ENCODE measurements around the gene EVC2. TPM values are rescaled to one million over a fixed set of nuclear protein-coding genes. Genes with fewer than 3 reads are reported as not detected.

The EVC2 gene
- total and polyA plus RNA-seq, 2 of the 4 experiments (the other 2 are of a cell fraction): 2.7 to 5.9 TPM

- Histone ChIP-seq H3K4me1 (ENCODE audit: control insufficient read depth, insufficient read depth, low read length) (peaks cover 57% of the 10 kb centered on the region), H3K79me1 (ENCODE audit: low read depth in 1 of 2, low read length in 2 of 2) (peaks cover 15 to 70% of the 10 kb centered on the region in 2 experiments), H3K27ac (ENCODE audit: insufficient read depth, low read length) (peak overlapping the region; percentile 70), H3K36me3 (ENCODE audit: control insufficient read depth, insufficient read depth, low read length) (peaks cover 51% of the 10 kb centered on the region), H3K4me3 (ENCODE audit: insufficient read depth, low read depth, low read length) (no peak overlapping the region), H2AK9ac (replicated peaks; ENCODE audit: low read depth, low read length, poor library complexity) (peak overlapping the region; percentile 57), H2BK20ac (ENCODE audit: low read depth, low read length) (peak overlapping the region; percentile 67; the same call in 1 of the 2 replicates), H3K9ac (ENCODE audit: low read depth, low read length) (no peak overlapping the region), H3K18ac (ENCODE audit: low read depth, low read length) (peak overlapping the region; percentile 89), H3K27me3 (ENCODE audit: control insufficient read depth, insufficient read depth, low read length) (no peaks in the 10 kb centered on the region), H3K14ac (replicated peaks; ENCODE audit: low read depth, low read length) (peak overlapping the region; percentile 17), H2BK15ac (ENCODE audit: low read depth, low read length) (peak overlapping the region; percentile 57; the same call in 2 of the 3 replicates), H3K23ac (ENCODE audit: low read depth, low read length) (peak overlapping the region; percentile 26), H4K20me1 (ENCODE audit: insufficient read depth, low read length) (peaks cover 12% of the 10 kb centered on the region), H4K91ac (ENCODE audit: insufficient read depth, low read depth, low read length) (peak overlapping the region; percentile 72), H3K56ac (ENCODE audit: extremely low read depth, insufficient read depth, low read length) (no peak overlapping the region), H3K4me2 (ENCODE audit: low read depth, low read length) (no peak overlapping the region; the same call in 1 of the 2 replicates), H2BK5ac (ENCODE audit: low read depth, low read length, poor library complexity, severe bottlenecking) (peak overlapping the region; percentile 80), H4K8ac (ENCODE audit: low read depth in 2 of 2, low read length in 2 of 2) (peak overlapping the region; percentile 68 to 70; a peak in 3 of 4 replicates), H4K5ac (ENCODE audit: low read depth, low read length) (peak overlapping the region; percentile 78), H3K4ac (ENCODE audit: low read depth, low read length) (peak overlapping the region; percentile 97), H2BK120ac (ENCODE audit: low read depth, low read length) (peak overlapping the region; percentile 95), H2AK5ac (ENCODE audit: low read depth, low read length) (peak overlapping the region; percentile 86), H3K9me3 (ENCODE audit: control insufficient read depth, insufficient read depth, low read length) (no peaks in the 10 kb centered on the region), H3K9me1 (ENCODE audit: insufficient read depth, low read length) (peaks cover 53% of the 10 kb centered on the region), H2AFZ (replicated peaks; ENCODE audit: low read length, poor library complexity) (no peak overlapping the region)
- DNase-seq (peak; percentile 81), ATAC-seq (ENCODE audit: low read depth) (peak; percentile 12; the same call in 1 of the 2 replicates)
- intact Hi-C loops (cut with micrococcal nuclease) (no loop called here), in situ Hi-C loops (cut with MboI; ENCODE audit: low sequenced_read_pairs) (no loop called here), dilution Hi-C loops (cut with HindIII; ENCODE audit: low sequenced_read_pairs, unreplicated experiment) (no loop called here)
- ChIA-PET POLR2A (ENCODE audit: unreplicated experiment) (no interaction called here), CTCF (no interaction called here)
- 57% methylated on average over 3 of the region's 17 CpGs; no CpG with 5 or more reads in 1 of the 2 experiments for WGBS, 2 experiments (ENCODE audit: extremely low coverage in 2 of 2, insufficient read length in 1 of 2)
- BruUV-seq (replicated peaks): no TSS peak
- TF ChIP-seq RAD21 (IDR thresholded peaks at IDR 0.05; ENCODE audit: low read length): no peak
- TF ChIP-seq, protein P1, sequence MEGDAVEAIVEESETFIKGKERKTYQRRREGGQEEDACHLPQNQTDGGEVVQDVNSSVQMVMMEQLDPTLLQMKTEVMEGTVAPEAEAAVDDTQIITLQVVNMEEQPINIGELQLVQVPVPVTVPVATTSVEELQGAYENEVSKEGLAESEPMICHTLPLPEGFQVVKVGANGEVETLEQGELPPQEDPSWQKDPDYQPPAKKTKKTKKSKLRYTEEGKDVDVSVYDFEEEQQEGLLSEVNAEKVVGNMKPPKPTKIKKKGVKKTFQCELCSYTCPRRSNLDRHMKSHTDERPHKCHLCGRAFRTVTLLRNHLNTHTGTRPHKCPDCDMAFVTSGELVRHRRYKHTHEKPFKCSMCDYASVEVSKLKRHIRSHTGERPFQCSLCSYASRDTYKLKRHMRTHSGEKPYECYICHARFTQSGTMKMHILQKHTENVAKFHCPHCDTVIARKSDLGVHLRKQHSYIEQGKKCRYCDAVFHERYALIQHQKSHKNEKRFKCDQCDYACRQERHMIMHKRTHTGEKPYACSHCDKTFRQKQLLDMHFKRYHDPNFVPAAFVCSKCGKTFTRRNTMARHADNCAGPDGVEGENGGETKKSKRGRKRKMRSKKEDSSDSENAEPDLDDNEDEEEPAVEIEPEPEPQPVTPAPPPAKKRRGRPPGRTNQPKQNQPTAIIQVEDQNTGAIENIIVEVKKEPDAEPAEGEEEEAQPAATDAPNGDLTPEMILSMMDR (conservative IDR thresholded peaks at IDR 0.05; ENCODE audit: low read depth, low read length): no peak
- TF ChIP-seq BHLHE40 (IDR thresholded peaks at IDR 0.05; ENCODE audit: low read depth, low read length): peak; percentile 52
- no peak for TF ChIP-seq MAFK (IDR thresholded peaks at IDR 0.05; ENCODE audit: low read depth, low read length)
- TF ChIP-seq, protein P2, sequence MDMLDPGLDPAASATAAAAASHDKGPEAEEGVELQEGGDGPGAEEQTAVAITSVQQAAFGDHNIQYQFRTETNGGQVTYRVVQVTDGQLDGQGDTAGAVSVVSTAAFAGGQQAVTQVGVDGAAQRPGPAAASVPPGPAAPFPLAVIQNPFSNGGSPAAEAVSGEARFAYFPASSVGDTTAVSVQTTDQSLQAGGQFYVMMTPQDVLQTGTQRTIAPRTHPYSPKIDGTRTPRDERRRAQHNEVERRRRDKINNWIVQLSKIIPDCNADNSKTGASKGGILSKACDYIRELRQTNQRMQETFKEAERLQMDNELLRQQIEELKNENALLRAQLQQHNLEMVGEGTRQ (IDR thresholded peaks at IDR 0.05; ENCODE audit: low read depth, low read length): no peak
- TF ChIP-seq POLR2A (IDR thresholded peaks at IDR 0.05; ENCODE audit: low read depth, low read length): 0 out of 2 replicates have a peak, but pooled peaks have one; percentile 3
- TF ChIP-seq CHD1 (IDR thresholded peaks at IDR 0.05; ENCODE audit: low read depth, low read length): no peak
- TF ChIP-seq MXI1 (IDR thresholded peaks at IDR 0.05; ENCODE audit: borderline replicate concordance, low read depth, low read length): no peak
- peak; percentile 83 for TF ChIP-seq CEBPB (IDR thresholded peaks at IDR 0.05; ENCODE audit: low read depth, low read length)
- no peak for TF ChIP-seq SMC3 (IDR thresholded peaks at IDR 0.05; ENCODE audit: low read depth, low read length)
- TF ChIP-seq FOS (IDR thresholded peaks at IDR 0.05; ENCODE audit: low read depth, low read length): peak; percentile 20; the same call in 1 of the 2 replicates
- TF ChIP-seq, protein P3, sequence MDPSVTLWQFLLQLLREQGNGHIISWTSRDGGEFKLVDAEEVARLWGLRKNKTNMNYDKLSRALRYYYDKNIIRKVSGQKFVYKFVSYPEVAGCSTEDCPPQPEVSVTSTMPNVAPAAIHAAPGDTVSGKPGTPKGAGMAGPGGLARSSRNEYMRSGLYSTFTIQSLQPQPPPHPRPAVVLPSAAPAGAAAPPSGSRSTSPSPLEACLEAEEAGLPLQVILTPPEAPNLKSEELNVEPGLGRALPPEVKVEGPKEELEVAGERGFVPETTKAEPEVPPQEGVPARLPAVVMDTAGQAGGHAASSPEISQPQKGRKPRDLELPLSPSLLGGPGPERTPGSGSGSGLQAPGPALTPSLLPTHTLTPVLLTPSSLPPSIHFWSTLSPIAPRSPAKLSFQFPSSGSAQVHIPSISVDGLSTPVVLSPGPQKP (IDR thresholded peaks at IDR 0.05; ENCODE audit: borderline replicate concordance, low read depth, low read length): no peak
- no peak for TF ChIP-seq RCOR1 (IDR thresholded peaks at IDR 0.05; ENCODE audit: insufficient replicate concordance, low read length)
- TF ChIP-seq MAZ (IDR thresholded peaks at IDR 0.05; ENCODE audit: borderline replicate concordance, low read depth, low read length): no peak
- no peak for TF ChIP-seq RFX5 (IDR thresholded peaks at IDR 0.05; ENCODE audit: low read depth, low read length)
Observed at GRCh38 chr4:5750946-5751665, 42.7 kb upstream of the EVC2 start.

Measured in IMR-90 (cell line).